HPDE6-E6E7 (cell line): ENCODE data around the gene RNPEPL1.

Experiments
- DNase-seq: peaks from one replicate; pipeline ENCODE4 v3.0.0; 2011; ENCODE audit warnings: missing footprints; ENCODE audit errors: extremely low spot score

RNPEPL1 gene

GRCh38 chr2:240624950-240625621 is 56.8 kb downstream of the RNPEPL1 start, which contains the start of gene GPR35:
TSS of gene GPR35 (plus strand) at chr2:240625480. CDS start at chr2:240629953, 4,473 bp downstream.
- no peak for DNase-seq

GRCh38 chr2:240626531-240627300 is 58.4 kb downstream of the RNPEPL1 start:
- DNase-seq = no peak

GRCh38 chr2:240627736-240628506 is 59.6 kb downstream of the RNPEPL1 start:
- DNase-seq = no peak

GRCh38 chr2:240628507-240628807 is 60.2 kb downstream of the RNPEPL1 start:
- DNase-seq = no peak

GRCh38 chr2:240628808-240629618 is 60.7 kb downstream of the RNPEPL1 start:
- DNase-seq = no peak

- no peak for DNase-seq
These were observed 61.3 kb downstream of the RNPEPL1 start for GRCh38 chr2:240629619-240629967.

- no peak for DNase-seq
These were observed 61.9 kb downstream of the RNPEPL1 start for GRCh38 chr2:240629968-240630770.
